Dermis blood vessel endothelial cell (primary cell): ENCODE data around the gene PHF21B. TPM values are rescaled to one million over a fixed set of nuclear protein-coding genes. Genes with fewer than 3 reads are reported as not detected.
"Not testable (repeated sequence)": the region's sequence is repeated elsewhere in the genome, so short reads cannot be mapped to it uniquely, and the experiment has no call there.

Experiments used
- DNase-seq: peaks from one replicate; pipeline ENCODE4 v3.0.0; 2010
- total RNA-seq: library from RNA; depleted of rRNA; stranded (reverse); fragments of >200 nt; gene quantifications from 2 replicates; pipeline ENCODE4 v1.2.3, GENCODE V29; 2014

The PHF21B gene
- total RNA-seq, 1 donor from 2014 or later, result not detected

DNA sequence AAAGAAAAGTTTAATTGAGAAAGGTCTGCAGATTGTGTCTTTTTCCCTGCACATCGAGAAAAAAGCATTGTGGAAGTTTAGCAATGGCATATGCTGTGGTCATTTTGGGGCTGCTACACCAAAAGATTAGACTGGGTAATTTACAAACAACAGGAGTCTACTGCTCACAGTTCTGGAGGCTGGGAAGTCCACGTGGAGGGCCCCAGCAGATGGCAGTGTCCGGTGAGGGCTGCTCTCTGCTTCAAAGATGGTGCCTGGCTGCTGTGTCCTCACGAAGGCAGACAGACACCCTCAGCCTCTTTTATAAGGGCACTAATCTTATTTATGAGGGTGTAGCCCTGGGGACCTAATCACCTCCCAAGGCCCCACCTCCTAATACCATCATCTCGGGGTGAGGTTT, 21.1 kb downstream of the PHF21B start:
- no peak for DNase-seq

DNA sequence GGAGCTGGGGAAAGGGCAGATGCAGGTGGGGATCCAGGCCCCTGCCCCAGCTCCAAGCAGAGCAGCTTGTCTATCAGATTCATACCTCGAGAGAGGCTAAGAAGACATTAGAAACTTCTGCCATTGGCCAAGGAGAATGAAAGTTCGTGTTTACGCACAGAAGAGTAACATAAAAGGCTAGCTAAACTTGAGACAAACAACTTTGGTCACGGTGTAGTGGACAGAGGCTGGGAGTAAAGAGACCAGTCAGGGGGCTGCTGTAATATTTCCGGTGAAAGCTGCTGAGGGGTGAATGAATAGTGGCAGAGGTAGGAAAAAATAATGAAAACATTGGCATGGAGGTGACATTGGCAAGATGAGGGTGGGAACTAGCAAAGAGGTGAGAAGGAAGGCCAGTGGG, 22.9 kb downstream of the PHF21B start:
- DNase-seq, result no peak

DNA sequence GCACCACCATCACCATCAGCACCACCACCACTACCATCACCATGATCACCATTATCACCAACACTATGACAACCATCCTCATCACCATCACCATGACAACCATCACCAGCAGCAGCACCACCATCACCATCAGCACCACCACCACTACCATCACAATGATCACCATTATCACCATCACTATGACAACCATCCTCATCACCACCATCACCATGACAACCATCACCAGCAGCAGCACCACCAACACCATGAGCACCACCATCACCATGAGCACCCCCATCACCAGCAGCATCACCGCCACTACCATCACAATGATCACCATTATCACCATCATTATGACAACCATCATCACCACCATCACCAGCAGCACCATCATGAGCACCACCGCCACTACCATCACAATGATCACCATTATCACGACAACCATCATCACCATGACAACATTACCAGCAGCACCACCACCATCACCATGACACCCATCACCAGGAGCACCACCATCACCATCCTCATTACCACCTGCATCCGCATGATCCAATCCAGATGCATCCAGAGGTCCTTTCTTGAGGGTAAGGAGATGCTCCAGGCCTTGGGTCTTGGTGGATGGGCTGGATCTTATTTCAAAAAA, 23.8 kb downstream of the PHF21B start:
- no peak for DNase-seq

DNA sequence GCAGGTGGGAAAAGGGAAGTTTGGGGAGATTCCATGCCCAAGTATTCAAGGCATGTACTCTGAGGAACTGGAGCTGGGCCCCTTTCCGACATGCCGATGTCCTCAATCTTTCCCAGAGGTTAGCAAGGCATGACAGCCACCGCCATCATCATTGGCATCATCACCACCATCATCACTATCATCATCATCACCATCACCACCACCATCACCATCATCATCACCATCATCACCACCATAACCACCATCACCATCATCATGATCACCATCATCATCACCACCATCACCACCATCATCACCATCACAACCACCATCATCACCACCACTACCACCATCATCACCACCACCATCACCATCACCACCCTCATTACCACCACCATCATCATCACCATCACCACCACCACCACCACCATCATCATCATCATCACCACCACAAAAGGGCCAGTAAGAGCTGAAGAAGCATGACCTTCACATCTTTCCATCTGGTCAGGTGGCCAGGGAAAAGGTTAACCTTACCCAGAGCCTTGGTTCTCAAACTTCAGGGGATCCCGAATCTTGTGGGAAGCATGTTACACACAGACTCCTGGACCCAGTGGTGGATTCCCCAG, 25.8 kb downstream of the PHF21B start:
- no peak for DNase-seq

DNA sequence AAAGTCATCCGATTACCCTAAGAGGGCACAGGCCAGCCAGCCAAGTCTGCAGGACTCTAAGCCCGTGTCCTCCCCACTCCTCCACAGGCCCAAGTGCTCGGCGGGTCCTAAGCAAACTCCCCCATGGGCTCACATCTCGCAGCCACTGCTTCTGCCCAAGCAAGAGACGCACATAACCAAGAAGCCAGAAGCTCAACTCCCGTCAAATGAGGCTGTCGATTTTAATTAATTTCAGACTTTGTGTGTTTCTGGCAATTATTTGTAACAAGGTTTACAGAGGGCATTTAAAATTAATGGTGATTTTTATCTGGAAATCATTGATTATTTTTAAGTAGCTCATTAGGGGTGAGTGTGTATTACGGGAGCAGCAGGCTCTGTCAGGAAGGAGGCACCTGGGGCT, 27.4 kb downstream of the PHF21B start:
- DNase-seq, result no peak

DNA sequence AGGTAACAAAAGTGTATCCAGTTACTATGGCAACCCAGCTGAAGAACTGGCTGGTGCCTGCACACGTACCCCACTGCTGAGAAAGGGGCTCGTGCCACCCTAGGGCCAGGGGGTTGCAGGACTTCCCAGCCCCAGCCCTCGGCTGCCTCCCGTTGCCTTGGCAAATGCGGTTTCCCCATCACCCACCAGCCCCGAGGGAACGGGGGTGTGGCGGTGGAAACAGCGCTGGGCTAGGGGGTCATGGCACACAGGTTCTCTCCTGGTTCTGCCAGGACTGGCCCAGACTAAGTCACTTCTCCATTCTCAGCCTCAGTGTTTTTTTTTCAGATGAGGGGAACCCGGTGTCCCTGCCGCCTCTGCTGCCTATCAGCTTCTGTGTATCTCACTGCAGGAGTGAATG, 27.9 kb downstream of the PHF21B start:
- DNase-seq, result no peak

DNA sequence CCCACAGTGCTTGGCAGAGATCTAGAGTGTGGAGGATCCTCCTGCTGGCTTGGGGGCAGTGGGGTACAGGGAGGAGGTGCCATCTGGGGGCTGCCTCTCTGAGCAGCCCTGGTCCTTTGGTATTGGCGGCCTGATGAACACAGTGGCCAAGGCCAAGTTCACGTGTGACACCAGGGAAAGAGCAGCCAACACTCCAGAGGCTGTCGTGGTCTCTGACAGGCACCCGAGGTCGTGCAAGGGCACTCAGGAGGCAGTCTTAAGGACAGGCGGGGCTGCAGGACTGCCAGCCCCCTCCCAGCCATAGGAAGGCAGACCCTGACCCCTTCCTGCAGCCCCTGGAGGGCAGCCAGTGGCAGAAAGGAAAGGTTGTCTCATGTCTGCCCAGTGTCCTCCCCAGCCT, 30.7 kb downstream of the PHF21B start:
- no peak for DNase-seq

DNA sequence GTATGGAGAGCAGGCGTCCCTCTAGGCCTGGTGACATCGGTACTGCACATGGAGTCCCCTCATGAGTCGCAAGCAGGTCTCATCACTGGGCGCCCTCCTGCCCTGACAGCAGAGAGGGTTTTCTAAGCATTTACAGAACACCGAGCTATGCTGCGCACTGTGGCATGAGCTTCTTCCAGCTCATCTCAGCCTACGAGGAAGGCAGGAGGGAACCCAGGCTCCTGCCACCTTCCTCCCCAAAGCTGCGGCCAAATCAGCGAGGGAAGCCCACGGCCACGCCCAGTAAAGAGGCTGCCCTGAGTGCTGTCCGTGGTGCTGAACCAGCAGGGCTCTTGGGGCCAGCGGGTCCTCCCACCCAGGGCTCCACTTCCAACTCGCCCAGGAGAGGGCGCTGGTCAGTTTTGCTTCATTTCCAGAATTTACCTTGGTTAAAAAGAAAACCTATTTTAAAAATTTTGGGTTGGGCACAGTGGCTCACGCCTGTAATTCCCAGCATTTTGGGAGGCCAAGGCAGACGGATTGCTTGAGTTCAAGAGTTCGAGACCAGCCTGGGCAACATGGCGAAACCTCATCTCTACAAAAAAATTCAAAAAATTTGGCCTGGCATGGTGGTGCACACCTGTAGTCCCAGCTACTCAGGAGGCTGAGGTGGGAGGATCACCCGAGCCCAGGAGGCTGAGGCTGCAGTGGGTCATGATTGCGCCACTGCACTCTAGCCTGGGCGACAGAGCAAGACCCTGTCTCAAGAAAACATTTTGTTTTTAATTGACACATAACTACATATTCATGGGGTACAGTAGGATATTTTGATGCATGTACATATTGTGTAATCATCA, 34.2 kb downstream of the PHF21B start:
- peak; percentile 86 for DNase-seq

DNA sequence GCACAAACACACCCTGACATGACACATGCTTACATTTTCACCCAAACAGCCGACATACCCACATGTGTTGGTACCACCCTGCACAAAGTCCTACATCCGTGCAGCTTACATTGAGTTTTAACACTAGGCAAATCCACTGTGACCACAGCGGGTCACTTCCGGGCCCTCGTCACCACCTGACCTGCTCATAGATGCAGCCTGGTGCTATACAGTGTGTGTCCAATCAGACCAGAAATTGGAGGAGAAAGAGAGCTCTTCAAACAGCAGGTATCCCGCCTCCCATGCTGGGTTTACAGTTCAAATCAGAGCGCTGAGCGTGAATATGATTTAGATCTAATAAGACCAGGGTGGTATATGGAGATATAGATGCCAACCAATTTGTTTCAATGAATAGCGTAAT, 35.4 kb downstream of the PHF21B start:
- no peak for DNase-seq

DNA sequence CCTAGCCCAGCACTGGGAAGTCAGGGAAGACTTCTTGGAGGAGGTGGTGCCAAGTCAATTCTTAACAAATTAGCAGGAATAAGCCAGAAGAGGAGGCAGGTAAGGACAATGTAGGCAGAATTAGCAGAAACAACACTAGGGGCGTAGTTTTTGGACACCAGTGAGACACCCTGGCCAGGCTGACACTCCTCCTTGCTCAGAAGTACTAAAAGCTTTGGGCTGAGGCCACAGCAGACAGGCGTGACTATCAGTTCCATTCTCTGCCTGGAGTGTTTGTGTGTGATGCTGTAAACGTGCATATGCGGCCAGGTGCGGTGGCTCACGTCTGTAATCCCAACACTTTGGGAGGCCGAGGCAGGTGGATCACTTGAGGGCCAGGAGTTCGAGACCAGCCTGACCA, 36.0 kb downstream of the PHF21B start:
- DNase-seq, result no peak

DNA sequence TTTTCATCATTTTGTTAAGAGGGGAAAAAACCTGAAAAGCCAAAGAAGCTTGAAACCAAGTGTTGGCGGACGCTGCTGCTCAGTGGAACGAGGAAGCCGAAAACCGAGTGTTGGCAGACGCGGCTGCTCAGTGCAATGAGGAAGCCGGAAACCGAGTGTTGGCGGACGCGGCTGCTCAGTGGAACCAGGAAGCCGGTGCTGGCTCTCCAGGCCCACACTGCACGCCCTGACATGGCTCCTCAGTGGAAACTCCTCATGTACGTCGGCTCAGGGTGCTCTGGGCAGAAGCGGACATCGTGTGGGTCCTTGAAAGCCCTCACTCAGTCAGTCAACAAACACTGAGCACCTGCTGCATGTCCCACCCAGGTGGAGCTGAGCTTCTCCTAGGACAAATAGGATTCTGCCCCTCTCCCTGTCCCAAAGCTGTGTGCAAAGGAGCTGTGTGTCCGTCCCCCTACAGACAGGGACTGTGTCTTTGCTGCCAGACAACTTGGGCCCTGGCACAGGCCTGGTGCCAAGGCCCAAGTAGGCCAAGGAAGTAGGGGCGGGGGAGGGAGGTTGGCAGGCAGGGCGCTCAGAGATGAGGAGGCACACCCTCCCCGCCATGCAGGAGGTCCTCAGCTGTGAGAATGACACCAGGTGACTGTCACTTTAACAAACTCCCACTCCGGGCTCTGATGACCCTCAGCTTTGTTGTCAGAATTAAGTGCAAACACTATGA, 37.3 kb downstream of the PHF21B start:
- DNase-seq, result no peak

DNA sequence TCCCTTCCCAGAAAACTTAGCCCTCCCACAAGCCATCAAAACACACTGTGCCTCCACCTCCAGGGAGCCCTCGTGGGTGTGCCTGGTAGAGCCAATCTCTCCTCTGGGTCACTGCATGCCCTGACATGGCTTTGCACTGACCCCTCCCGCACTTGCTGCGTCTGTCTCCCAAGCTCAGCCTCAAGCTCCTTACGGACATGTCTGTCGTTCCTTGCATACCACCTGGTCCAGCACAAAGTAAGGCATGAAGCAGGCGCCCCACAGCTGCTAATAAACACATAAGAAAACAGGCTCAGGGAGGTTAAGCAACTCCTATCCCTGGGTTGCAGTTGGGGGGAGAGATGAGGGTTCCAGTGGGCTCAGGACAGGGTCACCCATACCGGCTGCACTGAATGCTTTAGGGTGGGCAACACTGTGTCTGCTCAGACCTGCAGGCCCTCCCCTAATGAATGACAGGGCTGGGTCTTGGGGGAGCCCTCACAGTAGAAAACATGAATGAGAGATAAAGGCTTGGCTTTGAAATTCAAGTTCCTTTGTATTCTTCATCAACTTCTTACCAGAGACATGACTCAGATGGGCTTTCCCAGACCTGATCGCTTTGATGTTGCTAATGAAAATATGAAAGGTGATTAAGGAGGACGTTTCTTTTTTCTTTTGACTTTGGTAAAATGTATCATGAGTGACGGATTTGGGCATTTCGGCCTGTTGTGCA, 38.0 kb downstream of the PHF21B start:
- no peak for DNase-seq

DNA sequence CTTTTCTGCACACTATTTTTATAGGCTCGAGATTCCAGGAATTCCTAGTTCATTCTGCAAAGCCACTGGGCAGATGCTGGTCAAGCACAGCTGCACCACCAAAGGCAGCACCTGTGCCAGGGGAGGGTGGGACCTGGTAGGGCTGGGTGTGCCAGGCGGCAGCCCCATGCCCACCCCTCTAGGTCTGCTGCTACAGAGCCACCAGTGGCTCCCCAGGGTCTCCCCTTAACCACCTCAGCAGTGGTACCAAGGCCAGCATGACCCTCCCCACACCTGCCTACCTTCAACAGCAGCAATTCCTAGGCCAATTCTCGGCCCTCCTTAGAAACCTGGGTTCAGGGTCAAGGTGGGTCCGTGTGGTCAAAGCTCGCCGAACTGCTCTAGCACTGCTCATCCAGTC, 39.5 kb downstream of the PHF21B start:
- no peak for DNase-seq

DNA sequence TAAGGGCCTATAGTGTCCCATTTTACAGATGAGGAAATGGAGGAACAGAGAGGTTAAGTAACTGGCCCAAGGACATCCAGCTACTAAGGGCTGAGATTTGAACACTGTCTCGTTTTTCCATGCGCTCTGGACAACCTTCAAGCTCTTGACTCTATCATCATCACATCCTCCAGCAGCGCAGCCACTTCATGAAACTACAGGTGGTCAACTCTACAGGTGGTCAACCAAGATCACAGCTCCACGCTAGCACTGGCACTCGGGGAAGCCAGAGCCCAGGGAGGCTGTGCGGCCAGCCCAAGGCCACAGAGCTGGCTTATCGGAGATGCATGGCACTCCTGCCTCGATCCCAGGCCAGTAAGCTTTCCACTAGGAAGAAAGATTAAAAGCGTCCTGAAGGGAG, 40.0 kb downstream of the PHF21B start:
- DNase-seq, result no peak

DNA sequence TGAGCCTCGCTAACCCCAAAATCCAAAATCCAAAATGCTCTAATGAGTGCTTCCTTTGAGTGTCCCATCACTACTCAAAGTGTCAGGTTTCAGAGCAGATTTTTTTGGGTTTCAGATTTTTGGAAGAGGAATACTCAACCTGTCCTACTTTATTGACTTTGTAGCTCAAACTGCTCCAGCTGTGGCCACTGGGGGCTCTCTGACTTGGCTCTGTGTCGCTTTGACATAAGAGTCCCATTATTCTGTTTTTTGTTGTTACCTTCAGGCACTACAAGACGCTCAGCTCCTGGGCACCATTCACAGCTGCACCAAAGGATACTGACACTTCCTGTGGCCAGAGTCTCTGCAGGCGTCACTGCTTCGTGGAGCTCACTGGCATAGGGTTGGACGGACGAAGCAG, 41.1 kb downstream of the PHF21B start:
- no peak for DNase-seq

DNA sequence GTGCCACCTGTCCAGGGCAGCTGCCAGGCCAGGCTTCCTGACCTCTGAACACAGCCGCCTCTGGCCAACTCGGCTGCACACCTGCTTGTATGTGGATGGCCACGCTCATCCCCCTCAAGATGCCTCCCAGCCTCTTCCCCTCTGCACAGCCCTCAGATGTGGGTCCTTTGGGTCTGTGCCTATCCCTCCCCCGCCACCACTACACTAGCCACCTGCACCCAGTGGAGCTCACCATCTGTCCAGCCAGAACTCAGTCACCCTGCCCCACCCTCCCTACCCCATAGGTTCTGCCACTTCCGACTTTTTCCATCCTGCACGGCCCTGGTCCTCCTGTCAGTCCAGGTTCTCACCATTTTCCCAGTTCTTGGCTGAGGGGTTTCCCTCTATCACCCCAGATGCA, 44.6 kb downstream of the PHF21B start:
- DNase-seq, result no peak

DNA sequence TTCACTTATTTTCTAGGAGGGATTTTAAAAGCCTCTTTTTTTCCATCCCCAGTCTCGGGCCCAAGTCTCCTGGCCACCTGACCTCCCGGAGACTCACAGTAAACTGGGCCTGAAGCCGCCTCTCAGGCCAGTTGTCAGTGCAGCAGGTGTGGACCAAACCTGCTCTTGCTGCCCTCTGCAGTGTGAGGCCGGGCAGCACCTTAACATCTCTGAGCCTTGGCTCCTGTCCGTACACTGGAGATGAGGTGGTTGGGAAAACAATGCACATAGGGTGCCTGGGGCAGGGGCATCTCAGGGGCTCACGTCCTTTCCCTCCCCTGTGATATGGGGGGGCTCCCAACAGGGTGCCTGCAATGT, 45.1 kb downstream of the PHF21B start:
- no peak for DNase-seq

DNA sequence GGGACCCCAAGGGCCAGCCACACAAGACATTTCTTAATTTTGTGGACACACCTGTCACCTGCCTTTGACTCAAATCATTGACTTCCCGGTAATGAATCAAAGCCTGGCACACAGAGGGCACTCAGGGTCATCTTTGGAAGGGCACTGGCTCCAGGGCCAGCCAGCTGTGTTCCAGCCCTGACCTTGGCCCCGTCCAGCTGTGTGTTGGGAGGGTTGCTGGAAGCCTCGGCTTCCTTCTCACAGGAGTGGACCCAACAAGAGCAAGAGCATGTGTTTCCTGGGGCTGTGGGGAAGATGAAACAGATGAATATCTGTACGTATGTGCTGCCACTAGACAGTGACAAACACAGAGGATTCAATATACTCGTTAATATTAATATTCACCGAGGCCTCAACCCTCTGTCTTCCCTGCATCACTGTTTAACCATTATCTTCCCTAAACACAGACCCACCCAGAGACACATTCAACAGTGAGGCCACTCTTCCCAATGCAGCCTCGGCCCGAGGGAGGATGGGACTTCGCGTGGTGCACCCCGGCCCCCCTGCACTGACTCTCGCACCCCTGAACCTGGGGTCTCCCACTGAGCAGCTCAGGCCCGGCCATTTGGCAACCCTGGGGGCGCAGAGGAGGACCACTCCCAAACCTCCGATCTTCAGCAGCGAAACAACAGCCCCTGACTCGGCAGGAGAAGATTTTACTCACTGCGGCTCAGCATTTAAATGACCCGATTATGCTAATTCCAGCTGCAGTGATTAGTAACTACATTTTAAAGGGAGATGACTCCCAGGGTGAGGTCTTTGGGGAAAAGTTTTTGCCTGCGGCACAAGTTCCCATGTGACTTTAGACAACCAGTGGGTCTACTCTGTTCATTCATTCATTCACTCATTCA, 45.7 kb downstream of the PHF21B start:
- DNase-seq, result no peak

DNA sequence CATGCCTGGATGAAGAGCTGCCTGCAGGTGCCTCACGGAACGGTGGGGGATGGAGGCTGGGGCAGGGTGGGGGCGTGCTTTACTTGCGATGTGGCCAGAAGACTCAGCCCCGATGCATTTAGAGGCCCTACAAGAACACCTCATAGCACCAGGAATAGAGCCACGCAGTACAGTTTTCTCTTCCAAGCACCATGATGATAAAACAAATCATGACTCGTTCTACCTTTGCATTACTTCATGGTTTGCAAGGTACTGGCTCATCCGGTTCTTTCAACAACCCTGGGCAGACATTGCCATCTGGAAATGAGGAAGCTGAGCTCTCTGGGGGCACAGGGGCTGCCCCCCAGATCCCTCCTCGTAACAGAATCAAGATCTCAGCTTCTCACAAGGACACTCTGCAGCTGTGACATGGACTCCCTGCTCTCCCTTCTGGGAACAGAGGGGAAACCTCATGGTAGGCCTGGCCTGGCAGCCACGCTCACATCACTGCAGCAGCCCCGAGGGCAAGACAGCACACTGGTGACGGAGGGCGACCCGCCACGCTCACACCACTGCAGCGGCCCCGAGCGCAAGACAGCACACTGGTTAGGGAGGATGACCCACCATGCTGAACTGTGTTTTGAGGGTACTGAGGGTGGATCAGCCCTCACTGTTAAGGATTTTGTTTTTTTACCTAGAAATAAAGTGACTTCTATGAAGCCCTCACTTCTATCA, 46.9 kb downstream of the PHF21B start:
- DNase-seq, result no peak

DNA sequence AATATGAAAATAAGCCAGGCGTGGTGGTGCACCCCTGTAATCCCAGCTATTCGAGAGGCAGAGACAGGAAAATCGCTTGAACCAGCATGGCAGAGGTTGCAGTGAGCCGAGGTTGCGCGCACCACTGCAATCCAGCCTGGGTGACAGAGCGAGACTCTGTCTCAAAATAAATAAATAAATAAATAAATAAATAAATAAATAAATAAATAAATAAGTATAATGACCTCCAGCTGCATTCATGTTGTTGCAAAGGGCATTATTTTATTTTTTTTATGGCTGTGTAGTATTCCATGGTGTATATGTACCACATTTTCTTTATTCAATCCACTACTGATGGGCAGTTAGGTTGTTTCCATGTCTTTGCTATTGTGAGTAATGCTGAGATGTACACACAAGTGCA, 48.1 kb downstream of the PHF21B start:
- not testable (repeated sequence) for DNase-seq
